Endothelial cell (in vitro differentiated cells): Measurements from ENCODE around the gene NOC2L. TPM values are rescaled to one million over a fixed set of nuclear protein-coding genes. Genes with fewer than 3 reads are reported as not detected.

ENCODE experiments used
- DNase-seq: peaks from one replicate; pipeline ENCODE4 v3.0.0; 2021; ENCODE audit warnings: low spot score
- H3K27ac Mint-ChIP-seq: one replicate; pipeline ENCODE4 v1.8.0; 2021; ENCODE audit warnings: mixed read lengths, inconsistent platforms; ENCODE audit not compliant: unreplicated experiment
- H3K27me3 Mint-ChIP-seq: one replicate; pipeline ENCODE4 v1.8.0; 2021; ENCODE audit warnings: mild to moderate bottlenecking, moderate library complexity, mixed read lengths, inconsistent platforms; ENCODE audit not compliant: unreplicated experiment
- H3K36me3 Mint-ChIP-seq: one replicate; pipeline ENCODE4 v1.8.0; 2021; ENCODE audit warnings: mild to moderate bottlenecking, low read depth, mixed read lengths, inconsistent platforms; ENCODE audit not compliant: unreplicated experiment
- H3K4me1 Mint-ChIP-seq: one replicate; pipeline ENCODE4 v1.8.0; 2021; ENCODE audit warnings: mild to moderate bottlenecking, mixed read lengths, inconsistent platforms; ENCODE audit not compliant: unreplicated experiment
- H3K4me3 Mint-ChIP-seq: one replicate; pipeline ENCODE4 v1.8.0; 2021; ENCODE audit warnings: mild to moderate bottlenecking, mixed read lengths, inconsistent platforms; ENCODE audit not compliant: unreplicated experiment
- H3K9me3 Mint-ChIP-seq: one replicate; pipeline ENCODE4 v1.8.0; 2021; ENCODE audit warnings: mixed read lengths, inconsistent platforms; ENCODE audit not compliant: unreplicated experiment
- total RNA-seq: library from RNA; stranded (reverse); fragmentation: NEBNext Ultra II Directional; extraction: Animal tissue kit (Norgen Biotek cat#: 25700); gene quantifications from one replicate; pipeline ENCODE4 v1.2.1, GENCODE V29; 2021; ENCODE audit not compliant: unreplicated experiment
- TF ChIP-seq, protein P1 (sequence below): fragments of 200-600 bp; sonication (generic); IDR thresholded peaks from one replicate; pipeline ENCODE4 v1.5.0; 2021; ENCODE audit warnings: antibody characterized with exemption; ENCODE audit not compliant: unreplicated experiment

The NOC2L gene
- total RNA-seq, 1 donor from 2014 or later: 56.5 TPM

DNA sequence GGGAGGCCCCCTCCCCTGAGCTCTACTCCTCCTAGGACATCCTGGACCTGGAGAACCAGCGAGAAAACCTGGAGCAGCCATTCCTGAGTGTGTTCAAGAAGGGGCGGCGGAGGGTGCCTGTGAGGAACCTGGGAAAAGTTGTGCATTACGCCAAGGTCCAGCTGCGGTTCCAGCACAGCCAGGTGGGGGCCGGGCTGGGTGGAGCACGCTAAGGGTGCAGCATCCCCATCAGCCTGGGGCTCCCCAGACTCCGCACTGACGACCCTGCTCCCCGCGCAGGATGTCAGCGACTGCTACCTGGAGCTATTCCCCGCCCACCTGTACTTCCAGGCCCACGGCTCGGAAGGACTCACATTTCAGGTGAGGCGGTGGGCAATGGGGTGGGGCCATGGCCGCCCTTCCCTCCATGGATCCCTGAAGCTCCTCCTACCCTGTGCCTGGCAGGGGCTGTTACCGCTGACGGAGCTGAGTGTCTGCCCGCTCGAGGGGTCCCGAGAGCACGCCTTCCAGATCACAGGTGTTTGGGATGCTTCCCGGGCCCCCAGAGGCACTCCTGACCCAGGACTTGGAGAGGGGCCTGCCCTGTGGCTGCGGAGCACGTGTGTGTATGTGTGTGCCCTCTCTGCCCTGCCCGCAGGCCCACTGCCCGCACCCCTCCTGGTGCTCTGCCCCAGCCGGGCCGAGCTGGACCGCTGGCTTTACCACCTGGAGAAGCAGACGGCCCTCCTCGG lies 11.4 kb upstream of the NOC2L start:
- Mint-ChIP-seq H3K4me3 (no peak overlapping the region), H3K27ac (no peak overlapping the region)

DNA sequence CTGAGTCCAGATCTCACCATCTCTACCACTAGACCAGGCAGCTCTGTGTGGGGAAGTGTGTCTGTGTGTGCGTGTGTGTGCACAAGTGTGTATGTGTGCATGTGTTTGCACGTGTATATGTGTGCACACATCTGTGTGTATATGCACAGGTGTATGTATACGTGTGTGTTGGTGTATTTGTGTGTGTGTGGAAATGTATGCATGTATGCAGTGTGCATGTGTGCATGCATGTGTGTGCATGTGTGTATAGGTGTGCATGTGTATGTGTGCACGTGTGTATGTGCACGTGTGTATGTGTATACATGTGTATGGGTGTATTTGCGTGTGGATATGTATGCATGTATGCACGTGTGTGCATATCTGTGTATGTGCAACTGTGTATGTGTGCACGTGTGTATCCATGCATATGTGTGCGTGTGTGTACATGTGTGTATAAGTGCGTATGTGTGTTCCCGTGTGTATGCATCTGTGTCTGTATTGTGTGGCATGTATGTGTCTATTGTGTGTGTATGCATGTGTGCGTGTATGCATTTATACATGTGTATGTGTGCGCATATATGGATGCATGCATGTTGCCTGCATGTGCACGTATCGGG lies 10.3 kb upstream of the NOC2L start:
- TF ChIP-seq, protein P1, sequence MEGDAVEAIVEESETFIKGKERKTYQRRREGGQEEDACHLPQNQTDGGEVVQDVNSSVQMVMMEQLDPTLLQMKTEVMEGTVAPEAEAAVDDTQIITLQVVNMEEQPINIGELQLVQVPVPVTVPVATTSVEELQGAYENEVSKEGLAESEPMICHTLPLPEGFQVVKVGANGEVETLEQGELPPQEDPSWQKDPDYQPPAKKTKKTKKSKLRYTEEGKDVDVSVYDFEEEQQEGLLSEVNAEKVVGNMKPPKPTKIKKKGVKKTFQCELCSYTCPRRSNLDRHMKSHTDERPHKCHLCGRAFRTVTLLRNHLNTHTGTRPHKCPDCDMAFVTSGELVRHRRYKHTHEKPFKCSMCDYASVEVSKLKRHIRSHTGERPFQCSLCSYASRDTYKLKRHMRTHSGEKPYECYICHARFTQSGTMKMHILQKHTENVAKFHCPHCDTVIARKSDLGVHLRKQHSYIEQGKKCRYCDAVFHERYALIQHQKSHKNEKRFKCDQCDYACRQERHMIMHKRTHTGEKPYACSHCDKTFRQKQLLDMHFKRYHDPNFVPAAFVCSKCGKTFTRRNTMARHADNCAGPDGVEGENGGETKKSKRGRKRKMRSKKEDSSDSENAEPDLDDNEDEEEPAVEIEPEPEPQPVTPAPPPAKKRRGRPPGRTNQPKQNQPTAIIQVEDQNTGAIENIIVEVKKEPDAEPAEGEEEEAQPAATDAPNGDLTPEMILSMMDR: no peak
- DNase-seq: no peak
- peaks cover 16% of the 10 kb centered on the region for H3K27me3 Mint-ChIP-seq
- no peak overlapping the region for H3K4me3 Mint-ChIP-seq
- H3K27ac Mint-ChIP-seq: no peak overlapping the region
- no peaks in the 10 kb centered on the region for H3K9me3 Mint-ChIP-seq
- no peaks in the 10 kb centered on the region for H3K36me3 Mint-ChIP-seq
- no peaks in the 10 kb centered on the region for H3K4me1 Mint-ChIP-seq

More for the DNA sequence above, 11.4 kb upstream of the NOC2L start:
- Mint-ChIP-seq H3K9me3 (no peaks in the 10 kb centered on the region), H3K4me1 (no peaks in the 10 kb centered on the region), H3K36me3 (no peaks in the 10 kb centered on the region), H3K27me3 (peaks cover 21% of the 10 kb centered on the region)
- DNase-seq: no peak
- TF ChIP-seq, protein P1: no peak

DNA sequence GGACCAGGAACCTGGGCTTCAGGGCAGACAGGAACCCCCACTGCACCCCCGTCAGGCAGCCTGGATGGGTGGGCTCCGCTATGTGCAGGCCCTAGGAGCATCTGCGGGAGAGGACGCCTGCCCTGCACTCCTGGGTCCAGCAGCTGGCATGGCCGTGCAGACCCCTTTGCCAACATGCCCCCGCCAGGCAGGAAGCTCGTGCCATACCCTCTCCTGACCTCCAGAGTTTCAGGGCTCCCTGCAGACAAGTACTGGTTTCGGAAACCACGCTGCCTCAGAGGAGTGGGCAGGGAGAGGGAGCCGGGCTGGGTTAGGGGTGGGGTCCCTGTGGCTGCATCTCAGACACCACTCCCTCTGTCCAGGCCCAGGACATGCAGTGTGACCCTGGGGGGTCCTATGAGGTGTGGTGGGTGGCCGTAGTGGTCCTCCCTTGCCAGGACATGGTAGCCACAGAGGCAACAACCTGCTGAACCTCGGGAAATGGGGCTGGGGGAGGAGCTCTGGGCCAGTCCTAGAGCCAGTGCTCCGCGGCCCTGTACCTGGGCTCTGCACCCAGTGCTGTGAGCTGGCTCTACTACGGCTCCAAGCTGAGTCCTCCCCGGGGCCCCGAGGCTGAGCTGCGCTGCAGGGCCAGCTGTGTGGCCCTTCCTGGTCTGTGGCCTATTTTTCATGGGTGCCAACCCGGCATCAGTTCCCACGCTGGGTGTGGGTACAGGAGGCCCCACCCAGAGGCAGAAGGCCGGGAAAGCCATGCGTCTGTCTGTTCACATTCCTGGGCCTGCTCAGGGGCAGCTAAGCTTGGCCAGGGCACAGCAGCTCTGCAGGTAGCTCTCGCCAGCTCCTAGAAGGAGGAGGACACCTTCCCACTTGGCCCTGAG lies 8.6 kb upstream of the NOC2L start:
- H3K36me3 Mint-ChIP-seq: no peaks in the 10 kb centered on the region
- no peaks in the 10 kb centered on the region for H3K4me1 Mint-ChIP-seq
- H3K4me3 Mint-ChIP-seq: no peak overlapping the region
- H3K27me3 Mint-ChIP-seq: peaks cover 14% of the 10 kb centered on the region
- no peaks in the 10 kb centered on the region for H3K9me3 Mint-ChIP-seq
- TF ChIP-seq, protein P1: no peak
- no peak for DNase-seq
- H3K27ac Mint-ChIP-seq: no peak overlapping the region

DNA sequence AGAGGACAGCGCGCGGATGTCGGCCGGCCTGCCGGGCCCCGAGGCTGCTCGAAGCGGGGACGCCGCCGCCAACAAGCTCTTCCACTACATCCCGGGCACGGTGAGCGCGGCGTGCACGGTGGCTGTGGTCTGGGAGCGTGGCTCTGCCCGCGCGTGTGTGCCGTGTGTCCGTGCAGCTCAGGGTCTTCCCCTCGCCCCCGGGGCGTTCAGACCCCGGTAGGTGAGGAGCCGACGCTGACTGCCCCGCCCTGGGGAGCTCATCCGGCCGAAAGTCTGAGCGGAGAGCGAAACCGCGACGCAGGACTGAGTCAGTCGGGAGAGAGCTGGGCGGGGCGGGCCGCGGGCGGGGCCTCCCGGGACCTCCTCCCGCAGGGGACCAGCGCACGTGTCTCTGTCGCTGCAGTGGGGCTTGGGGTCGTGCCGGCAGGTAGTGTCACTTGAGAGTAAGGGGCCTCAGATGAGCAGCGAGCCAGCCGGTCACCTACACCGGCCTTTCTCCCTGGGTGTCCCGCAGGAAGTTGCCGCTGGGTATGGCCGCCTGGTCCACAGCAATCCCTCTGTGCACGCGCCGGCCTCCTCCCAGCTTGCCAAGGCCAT lies 7.7 kb upstream of the NOC2L start:
- H3K27ac Mint-ChIP-seq: no peak overlapping the region
- peaks cover 14% of the 10 kb centered on the region for H3K27me3 Mint-ChIP-seq
- no peaks in the 10 kb centered on the region for H3K9me3 Mint-ChIP-seq
- no peak overlapping the region for H3K4me3 Mint-ChIP-seq
- H3K36me3 Mint-ChIP-seq: no peaks in the 10 kb centered on the region
- H3K4me1 Mint-ChIP-seq: no peaks in the 10 kb centered on the region
- DNase-seq: peak; percentile 41
- TF ChIP-seq, protein P1: no peak
